Body of pancreas (tissue), 4 donors: ENCODE data around the gene USP11. TPM values are rescaled to one million over a fixed set of nuclear protein-coding genes. Genes with fewer than 3 reads are reported as not detected.

ENCODE experiments used
- ATAC-seq: fragments of 150-250 bp; one replicate; pipeline ENCODE4 v1.9.1; 2016
- DNase-seq, 4 donors: peaks; one replicate each; pipeline ENCODE4 v3.0.0-alpha.2; 2019
- H3K27ac ChIP-seq, 4 donors: fragments of 200-600 bp; sonication (generic); 1 replicate in 3 of 4; 2 replicates in 1 of 4; pipeline versions ENCODE4 v1.5.1 to v1.6.1; 2016 to 2019; ENCODE audit warnings: mild to moderate bottlenecking in 1 of 4, mixed read lengths in 1 of 4, moderate library complexity in 1 of 4
- H3K27me3 ChIP-seq, 2 donors: fragments of 200-600 bp; sonication (generic); one replicate each; pipeline ENCODE4 v1.6.0; 2016; ENCODE audit warnings: mild to moderate bottlenecking in 1 of 2
- H3K36me3 ChIP-seq, 2 donors: fragments of 200-600 bp; sonication (generic); replicated peaks in 1 of 2; 2 replicates each; pipeline ENCODE4 v1.5.1; 2016; ENCODE audit warnings: low read depth in 2 of 2; ENCODE audit not compliant: insufficient read depth in 1 of 2
- H3K4me1 ChIP-seq: fragments of 200-600 bp; sonication (generic); one replicate; pipeline ENCODE4 v1.6.0; 2016
- H3K4me3 ChIP-seq, 2 donors: fragments of 200-600 bp; sonication (generic); 1 replicate in 1 of 2; 2 replicates in 1 of 2; pipeline ENCODE4 v1.5.1; 2016 to 2019
- H3K9me3 ChIP-seq, 3 donors: fragments of 200-600 bp; sonication (generic); 1 replicate in 2 of 3; 2 replicates in 1 of 3; pipeline ENCODE4 v1.5.1; 2016
- POLR2A ChIP-seq, 3 donors: fragments of 450-650 bp; IDR thresholded peaks; one replicate each; pipeline ENCODE4 v1.6.1; 2016; ENCODE audit warnings: antibody characterized with exemption in 3 of 3, mild to moderate bottlenecking in 2 of 3
- WGBS, 2 donors: methylation state at CpG; one replicate each; pipeline ENCODE4 v1.1.5; 2017; 5-methylcytosine and 5-hydroxymethylcytosine counted together
- intact Hi-C: fragments of 100-400 bp; cut with DNase I; formaldehyde crosslinking; loops from one replicate; pipeline ENCODE4 v1.15.1; 2023
- total RNA-seq, 2 donors: library from RNA; depleted of rRNA; stranded (reverse); fragments of >200 nt; gene quantifications; one replicate each; pipeline ENCODE4 v1.1.0, GENCODE V29; 2016
- TF ChIP-seq, protein P1 (sequence below), 7 experiments: fragments of 450-650 bp in 4 of 7; fragments of 200-600 bp in 3 of 7; sonication (generic) in 3 of 7; IDR thresholded peaks; one replicate each; pipeline ENCODE4 v1.5.1; 2016 to 2019; ENCODE audit warnings: antibody characterized with exemption in 7 of 7

USP11 gene
- total RNA-seq, 2 donors from 2014 or later, result 23.1 to 33.3 TPM

DNA sequence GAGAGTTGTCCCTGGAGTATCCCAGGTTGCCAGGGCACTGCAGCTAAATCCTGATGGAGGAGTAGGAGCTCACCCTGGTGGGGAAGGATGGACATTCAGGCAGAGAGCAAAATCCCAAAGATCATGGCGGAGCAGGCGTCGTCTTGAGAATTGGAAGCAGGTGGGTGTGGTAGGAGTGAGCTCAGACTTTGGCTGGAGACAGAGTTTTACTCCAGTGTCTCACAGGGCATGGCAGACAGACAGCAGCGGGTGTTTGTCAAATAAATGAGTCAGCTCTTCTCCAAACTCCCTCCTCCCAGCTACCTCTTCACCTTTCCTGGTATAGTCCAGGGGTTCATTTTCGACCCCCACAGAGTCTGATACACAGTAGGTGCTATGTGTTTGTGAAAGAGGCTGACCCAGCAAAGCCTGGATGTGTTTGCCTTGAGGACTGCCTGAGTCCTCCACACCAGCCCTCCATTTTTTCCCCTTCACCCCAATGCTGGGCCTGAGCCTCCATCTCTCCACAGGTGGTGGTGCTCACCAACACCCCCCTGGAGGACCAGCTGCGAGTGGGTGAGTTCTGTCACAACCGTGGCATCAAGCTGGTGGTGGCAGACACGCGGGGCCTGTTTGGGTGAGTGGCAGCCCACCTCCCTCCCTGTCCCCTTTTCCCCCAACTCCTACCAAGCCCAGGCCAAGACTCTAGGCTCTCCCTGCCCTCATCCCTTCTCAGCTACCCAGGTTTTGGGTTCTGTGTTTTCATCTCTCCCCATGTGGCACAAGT is 32.2 kb upstream of the USP11 start:
- TF ChIP-seq POLR2A (IDR thresholded peaks at IDR 0.05), result no peak
- TF ChIP-seq, protein P1, sequence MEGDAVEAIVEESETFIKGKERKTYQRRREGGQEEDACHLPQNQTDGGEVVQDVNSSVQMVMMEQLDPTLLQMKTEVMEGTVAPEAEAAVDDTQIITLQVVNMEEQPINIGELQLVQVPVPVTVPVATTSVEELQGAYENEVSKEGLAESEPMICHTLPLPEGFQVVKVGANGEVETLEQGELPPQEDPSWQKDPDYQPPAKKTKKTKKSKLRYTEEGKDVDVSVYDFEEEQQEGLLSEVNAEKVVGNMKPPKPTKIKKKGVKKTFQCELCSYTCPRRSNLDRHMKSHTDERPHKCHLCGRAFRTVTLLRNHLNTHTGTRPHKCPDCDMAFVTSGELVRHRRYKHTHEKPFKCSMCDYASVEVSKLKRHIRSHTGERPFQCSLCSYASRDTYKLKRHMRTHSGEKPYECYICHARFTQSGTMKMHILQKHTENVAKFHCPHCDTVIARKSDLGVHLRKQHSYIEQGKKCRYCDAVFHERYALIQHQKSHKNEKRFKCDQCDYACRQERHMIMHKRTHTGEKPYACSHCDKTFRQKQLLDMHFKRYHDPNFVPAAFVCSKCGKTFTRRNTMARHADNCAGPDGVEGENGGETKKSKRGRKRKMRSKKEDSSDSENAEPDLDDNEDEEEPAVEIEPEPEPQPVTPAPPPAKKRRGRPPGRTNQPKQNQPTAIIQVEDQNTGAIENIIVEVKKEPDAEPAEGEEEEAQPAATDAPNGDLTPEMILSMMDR (IDR thresholded peaks at IDR 0.05), result no peak
- 70 to 84% methylated on average over 4 to 9 of the region's 9 CpGs for WGBS, 2 donors
- no peaks in the 10 kb centered on the region for H3K27me3 ChIP-seq
- intact Hi-C loops, result no loop called here
- peaks cover 0 to 6% of the 10 kb centered on the region in 2 donors for H3K36me3 ChIP-seq
- DNase-seq (no peak), ATAC-seq (no peak)
- no peak overlapping the region for H3K27ac ChIP-seq
- peaks cover 26% of the 10 kb centered on the region for H3K4me1 ChIP-seq
- no peaks in the 10 kb centered on the region for H3K9me3 ChIP-seq
- no peak overlapping the region for H3K4me3 ChIP-seq

DNA sequence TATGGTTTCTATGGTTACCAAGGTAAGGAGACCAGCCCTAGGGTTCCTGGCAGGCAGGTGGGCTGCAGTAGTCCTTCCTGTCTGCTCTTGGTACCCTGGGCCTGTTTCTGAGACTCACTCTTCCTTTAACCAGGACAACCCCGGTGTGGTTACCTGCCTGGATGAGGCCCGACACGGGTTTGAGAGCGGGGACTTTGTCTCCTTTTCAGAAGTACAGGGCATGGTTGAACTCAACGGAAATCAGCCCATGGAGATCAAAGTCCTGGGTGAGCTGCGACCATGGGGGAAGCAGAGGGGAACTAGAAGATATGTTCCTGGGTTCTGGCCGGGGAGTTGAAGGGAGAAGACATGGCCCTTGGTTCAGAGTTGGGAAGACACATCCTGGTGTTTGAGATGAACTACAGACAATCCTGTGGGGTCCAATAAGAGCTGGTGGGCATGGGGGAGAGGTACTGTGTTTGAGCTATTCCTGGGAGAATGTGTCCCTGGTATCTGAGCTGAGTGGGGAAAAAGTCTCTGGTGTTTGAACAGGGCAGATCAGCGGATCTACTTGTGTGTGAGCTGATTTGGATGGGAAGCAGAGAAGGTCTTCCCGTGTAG is 31.4 kb upstream of the USP11 start:
- WGBS, 2 donors, result 83 to 94% methylated on average over 3 to 8 of the region's 9 CpGs
- peaks cover 0 to 6% of the 10 kb centered on the region in 2 donors for H3K36me3 ChIP-seq
- H3K27ac ChIP-seq, result no peak overlapping the region

DNA sequence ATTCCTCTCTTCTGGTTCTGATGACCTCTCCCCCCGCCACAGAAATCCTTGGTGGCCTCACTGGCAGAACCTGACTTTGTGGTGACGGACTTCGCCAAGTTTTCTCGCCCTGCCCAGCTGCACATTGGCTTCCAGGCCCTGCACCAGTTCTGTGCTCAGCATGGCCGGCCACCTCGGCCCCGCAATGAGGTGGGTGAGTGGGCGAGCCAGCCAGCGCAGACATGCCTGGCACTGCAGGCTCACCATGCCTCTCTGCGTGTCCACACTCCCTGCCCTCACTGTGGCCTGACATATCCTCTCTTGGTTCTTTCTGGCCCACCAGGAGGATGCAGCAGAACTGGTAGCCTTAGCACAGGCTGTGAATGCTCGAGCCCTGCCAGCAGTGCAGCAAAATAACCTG is 30.5 kb upstream of the USP11 start:
- Histone ChIP-seq H3K4me3 (no peak overlapping the region), H3K27me3 (no peaks in the 10 kb centered on the region), H3K36me3 (peaks cover 0 to 9% of the 10 kb centered on the region in 2 donors), H3K4me1 (peaks cover 9% of the 10 kb centered on the region), H3K27ac (no peak overlapping the region), H3K9me3 (no peaks in the 10 kb centered on the region)
- intact Hi-C loops, result no loop called here
- ATAC-seq (no peak), DNase-seq (no peak)
- TF ChIP-seq, protein P1 (IDR thresholded peaks at IDR 0.05), result no peak
- TF ChIP-seq POLR2A (IDR thresholded peaks at IDR 0.05), result no peak
- 80 to 88% methylated on average over 1 to 3 of the region's 11 CpGs for WGBS, 2 donors

More for the DNA sequence above, 31.4 kb upstream of the USP11 start:
- ATAC-seq (no peak), DNase-seq (no peak)
- Histone ChIP-seq H3K4me1 (peaks cover 18% of the 10 kb centered on the region), H3K27me3 (no peaks in the 10 kb centered on the region), H3K9me3 (no peaks in the 10 kb centered on the region), H3K4me3 (no peak overlapping the region)
- intact Hi-C loops, result no loop called here
- no peak for TF ChIP-seq POLR2A (IDR thresholded peaks at IDR 0.05)
- TF ChIP-seq, protein P1 (IDR thresholded peaks at IDR 0.05), result no peak

DNA sequence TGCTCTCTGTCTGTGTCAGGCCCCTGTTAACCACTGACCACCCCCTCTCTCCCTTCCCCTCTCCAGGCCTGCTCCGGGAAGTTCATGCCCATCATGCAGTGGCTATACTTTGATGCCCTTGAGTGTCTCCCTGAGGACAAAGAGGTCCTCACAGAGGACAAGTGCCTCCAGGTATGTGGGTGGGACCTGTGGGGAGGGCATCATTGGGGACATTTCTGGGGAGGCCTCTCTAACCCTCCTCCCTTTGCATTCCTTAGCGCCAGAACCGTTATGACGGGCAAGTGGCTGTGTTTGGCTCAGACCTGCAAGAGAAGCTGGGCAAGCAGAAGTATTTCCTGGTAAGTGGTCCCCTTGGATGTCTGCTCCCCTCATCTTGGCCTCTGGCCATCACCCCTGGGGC is 29.9 kb upstream of the USP11 start:
- 68% methylated on average over 4 of the region's 4 CpGs; no CpG with 5 or more reads in 1 of the 2 donors for WGBS, 2 donors
- no peak overlapping the region for H3K4me3 ChIP-seq
- intact Hi-C loops, result no loop called here
- H3K27ac ChIP-seq, result no peak overlapping the region
- ATAC-seq (no peak), DNase-seq (no peak)
- H3K36me3 ChIP-seq, result peaks cover 0 to 9% of the 10 kb centered on the region in 2 donors
- H3K27me3 ChIP-seq, result no peaks in the 10 kb centered on the region
- H3K9me3 ChIP-seq, result no peaks in the 10 kb centered on the region
- H3K4me1 ChIP-seq, result peaks cover 3% of the 10 kb centered on the region
- TF ChIP-seq, protein P1 (IDR thresholded peaks at IDR 0.05), result no peak
- TF ChIP-seq POLR2A (IDR thresholded peaks at IDR 0.05), result no peak
